Thyroid gland (tissue), 4 donors: ENCODE data around the gene PUM2. TPM values are rescaled to one million over a fixed set of nuclear protein-coding genes. Genes with fewer than 3 reads are reported as not detected.

Experiments used
- DNase-seq, 2 donors: peaks; one replicate each; pipeline ENCODE4 v3.0.0-alpha.2; 2019
- H3K27ac ChIP-seq, 3 donors: fragments of 200-600 bp; sonication (generic); 1 replicate in 2 of 3; 2 replicates in 1 of 3; pipeline ENCODE4 v1.5.1; 2016 to 2019; ENCODE audit warnings: mild to moderate bottlenecking in 1 of 3, moderate library complexity in 1 of 3
- H3K27me3 ChIP-seq: fragments of 200-600 bp; sonication (generic); one replicate; pipeline ENCODE4 v1.5.1; 2019
- H3K36me3 ChIP-seq, 2 donors: fragments of 200-600 bp; sonication (generic); one replicate each; pipeline ENCODE4 v1.5.1; 2016 to 2019
- H3K4me1 ChIP-seq, 2 donors: fragments of 200-600 bp; sonication (generic); one replicate each; pipeline ENCODE4 v1.5.1; 2017 to 2019
- H3K4me3 ChIP-seq, 3 donors: fragments of 200-600 bp; sonication (generic); replicated peaks in 1 of 3; 1 replicate in 2 of 3; 2 replicates in 1 of 3; pipeline ENCODE4 v1.5.1; 2016; ENCODE audit warnings: mild to moderate bottlenecking in 1 of 3
- H3K9me3 ChIP-seq: fragments of 200-600 bp; sonication (generic); one replicate; pipeline ENCODE4 v1.5.1; 2017
- CTCF ChIP-seq, 6 experiments: fragments of 200-600 bp in 3 of 6; fragments of 450-650 bp in 3 of 6; sonication (generic) in 3 of 6; IDR thresholded peaks; one replicate each; pipeline ENCODE4 v1.5.1; 2016 to 2019; ENCODE audit warnings: antibody characterized with exemption in 6 of 6, mild to moderate bottlenecking in 2 of 6, inconsistent platforms in 1 of 6, moderate library complexity in 1 of 6
- POLR2A ChIP-seq, 2 donors: fragments of 450-650 bp; IDR thresholded peaks; one replicate each; pipeline ENCODE4 v1.6.1; 2017; ENCODE audit warnings: antibody characterized with exemption in 2 of 2, mild to moderate bottlenecking in 2 of 2, moderate library complexity in 1 of 2
- WGBS, 2 donors: methylation state at CpG; one replicate each; pipeline ENCODE4 v1.1.5; 2017; 5-methylcytosine and 5-hydroxymethylcytosine counted together
- intact Hi-C: fragments of 100-400 bp; cut with DNase I; formaldehyde crosslinking; loops from one replicate; pipeline ENCODE4 v1.15.1; 2023
- total RNA-seq, 4 donors: library from RNA; depleted of rRNA; stranded (reverse); fragments of >200 nt; gene quantifications; one replicate each; pipeline ENCODE4 v1.2.3, GENCODE V29; 2016

Gene PUM2
- total RNA-seq, 4 donors from 2014 or later: 87.5 to 102 (median 91.8) TPM

- 88 to 89% methylated on average over 2 of the region's 2 CpGs for WGBS, 2 donors
- no peak overlapping the region for H3K27ac ChIP-seq
- peaks cover 7 to 10% of the 10 kb centered on the region in 2 donors for H3K4me1 ChIP-seq
- intact Hi-C loops: no loop called here
- H3K9me3 ChIP-seq: no peaks in the 10 kb centered on the region
- no peaks in the 10 kb centered on the region for H3K27me3 ChIP-seq
- H3K4me3 ChIP-seq: no peak overlapping the region
- H3K36me3 ChIP-seq: no peaks in the 10 kb centered on the region
- no peak for DNase-seq
- TF ChIP-seq POLR2A (IDR thresholded peaks at IDR 0.05): no peak
Measured at GRCh38 chr2:20366672-20367116, 16.1 kb upstream of the PUM2 start.

GRCh38 chr2:20365249-20365817 is 14.7 kb upstream of the PUM2 start:
- H3K4me1 ChIP-seq: peaks cover 7 to 10% of the 10 kb centered on the region in 2 donors
- H3K27ac ChIP-seq: no peak overlapping the region
- TF ChIP-seq CTCF (IDR thresholded peaks at IDR 0.05) (no peak), POLR2A (IDR thresholded peaks at IDR 0.05) (no peak)
- 86 to 89% methylated on average over 7 of the region's 7 CpGs for WGBS, 2 donors
- H3K36me3 ChIP-seq: no peaks in the 10 kb centered on the region
- no peak overlapping the region for H3K4me3 ChIP-seq
- no peaks in the 10 kb centered on the region for H3K9me3 ChIP-seq
- no peak for DNase-seq
- intact Hi-C loops: no loop called here
- no peaks in the 10 kb centered on the region for H3K27me3 ChIP-seq

DNA sequence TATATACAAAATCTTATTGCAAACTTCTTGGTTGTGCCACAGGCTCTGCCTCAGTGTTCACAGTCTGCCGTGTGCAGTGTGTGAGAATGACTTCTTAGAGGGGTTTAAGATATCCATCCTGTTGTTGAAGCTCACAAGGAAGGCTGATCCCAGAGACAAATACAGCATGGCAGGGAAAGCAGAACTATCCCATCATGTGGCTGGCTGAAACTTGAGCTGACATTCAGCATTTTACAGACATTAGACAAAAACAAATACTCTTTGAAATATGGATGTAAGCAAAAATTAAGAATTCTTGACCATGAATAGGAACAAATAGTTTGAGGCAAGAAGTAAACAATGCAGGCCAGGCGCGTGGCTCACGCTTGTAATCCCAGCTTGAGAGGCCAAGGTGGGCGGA is 12.9 kb upstream of the PUM2 start:
- no peak overlapping the region for H3K27ac ChIP-seq
- no peaks in the 10 kb centered on the region for H3K27me3 ChIP-seq
- H3K4me3 ChIP-seq: no peak overlapping the region
- WGBS, 2 donors: 92 to 93% methylated on average over 5 of the region's 5 CpGs
- H3K4me1 ChIP-seq: no peaks in the 10 kb centered on the region
- H3K9me3 ChIP-seq: no peaks in the 10 kb centered on the region
- DNase-seq: no peak
- no peak for TF ChIP-seq POLR2A (IDR thresholded peaks at IDR 0.05)
- no peak for TF ChIP-seq CTCF (IDR thresholded peaks at IDR 0.05)
- intact Hi-C loops: no loop called here
- no peaks in the 10 kb centered on the region for H3K36me3 ChIP-seq

- WGBS, 2 donors: 94 to 96% methylated on average over 5 of the region's 5 CpGs
- no peak overlapping the region for H3K4me3 ChIP-seq
- no peaks in the 10 kb centered on the region for H3K9me3 ChIP-seq
- DNase-seq: no peak
- H3K36me3 ChIP-seq: no peaks in the 10 kb centered on the region
- H3K4me1 ChIP-seq: no peaks in the 10 kb centered on the region
- TF ChIP-seq CTCF (IDR thresholded peaks at IDR 0.05): no peak
- TF ChIP-seq POLR2A (IDR thresholded peaks at IDR 0.05): no peak
- H3K27ac ChIP-seq: no peak overlapping the region
- intact Hi-C loops: no loop called here
- H3K27me3 ChIP-seq: no peaks in the 10 kb centered on the region
Measured at GRCh38 chr2:20362701-20363435, 12.2 kb upstream of the PUM2 start.

DNA sequence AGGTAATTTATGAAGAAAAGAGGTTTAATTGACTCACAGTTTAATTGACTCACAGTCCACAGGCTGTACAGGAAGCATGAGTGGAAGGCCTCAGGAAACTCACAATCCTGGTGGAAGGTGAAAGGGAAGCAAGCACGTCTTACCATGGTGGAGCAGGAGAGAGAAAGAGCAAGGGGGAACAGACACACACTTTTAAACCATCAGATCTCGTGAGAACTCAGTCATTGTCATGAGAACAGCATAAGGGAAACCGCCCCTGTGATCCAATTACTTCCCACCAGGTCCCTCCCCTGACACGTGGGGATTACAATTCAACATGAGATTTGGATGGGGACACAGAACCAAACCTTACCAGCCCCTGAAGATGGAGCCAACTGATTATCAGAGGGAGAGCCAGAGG is 11.2 kb upstream of the PUM2 start:
- no peak overlapping the region for H3K4me3 ChIP-seq
- no peak for TF ChIP-seq POLR2A (IDR thresholded peaks at IDR 0.05)
- no peak for TF ChIP-seq CTCF (IDR thresholded peaks at IDR 0.05)
- no peaks in the 10 kb centered on the region for H3K9me3 ChIP-seq
- H3K27ac ChIP-seq: no peak overlapping the region
- intact Hi-C loops: no loop called here
- H3K36me3 ChIP-seq: no peaks in the 10 kb centered on the region
- H3K27me3 ChIP-seq: no peaks in the 10 kb centered on the region
- H3K4me1 ChIP-seq: no peaks in the 10 kb centered on the region
- DNase-seq: no peak
- 77 to 86% methylated on average over 4 of the region's 4 CpGs for WGBS, 2 donors
